Suprapubic skin (tissue), 3 donors: Measurements from ENCODE around the gene CRYAB.

Source experiments
- POLR2A ChIP-seq, 2 donors: fragments of 450-650 bp; IDR thresholded peaks; one replicate each; pipeline ENCODE4 v1.6.1; 2017; ENCODE audit warnings: antibody characterized with exemption in 2 of 2, mild to moderate bottlenecking in 2 of 2, moderate library complexity in 2 of 2
- TF ChIP-seq, protein P1 (sequence below), 2 donors: fragments of 200-600 bp in 1 of 2; fragments of 450-650 bp in 1 of 2; sonication (generic) in 1 of 2; IDR thresholded peaks; one replicate each; pipeline ENCODE4 v1.5.1; 2016 to 2019; ENCODE audit warnings: antibody characterized with exemption in 2 of 2, mild to moderate bottlenecking in 1 of 2, moderate library complexity in 1 of 2

DNA sequence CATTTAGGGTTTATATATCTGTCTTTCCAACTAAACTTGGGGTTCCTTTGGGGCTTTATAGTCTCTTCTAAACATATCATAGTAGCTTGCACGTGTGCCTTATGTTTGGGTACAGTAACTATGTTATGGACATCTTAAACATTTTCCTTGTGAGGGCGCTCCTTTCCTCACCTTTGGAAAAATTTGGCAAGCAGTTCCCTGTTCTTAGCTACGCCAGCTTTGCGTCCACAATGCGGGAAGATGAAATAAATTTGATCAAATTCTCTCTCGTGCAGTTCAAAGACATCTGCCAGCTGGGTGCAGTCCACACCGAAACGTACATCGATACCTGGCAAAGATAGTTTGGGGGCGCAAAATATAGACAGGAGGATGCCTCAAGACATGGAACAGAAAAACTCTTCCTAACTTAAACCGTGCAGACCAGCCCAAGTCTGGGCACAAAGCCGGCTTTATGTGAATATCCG is 33.2 kb downstream of the CRYAB start:
- TF ChIP-seq, protein P1, sequence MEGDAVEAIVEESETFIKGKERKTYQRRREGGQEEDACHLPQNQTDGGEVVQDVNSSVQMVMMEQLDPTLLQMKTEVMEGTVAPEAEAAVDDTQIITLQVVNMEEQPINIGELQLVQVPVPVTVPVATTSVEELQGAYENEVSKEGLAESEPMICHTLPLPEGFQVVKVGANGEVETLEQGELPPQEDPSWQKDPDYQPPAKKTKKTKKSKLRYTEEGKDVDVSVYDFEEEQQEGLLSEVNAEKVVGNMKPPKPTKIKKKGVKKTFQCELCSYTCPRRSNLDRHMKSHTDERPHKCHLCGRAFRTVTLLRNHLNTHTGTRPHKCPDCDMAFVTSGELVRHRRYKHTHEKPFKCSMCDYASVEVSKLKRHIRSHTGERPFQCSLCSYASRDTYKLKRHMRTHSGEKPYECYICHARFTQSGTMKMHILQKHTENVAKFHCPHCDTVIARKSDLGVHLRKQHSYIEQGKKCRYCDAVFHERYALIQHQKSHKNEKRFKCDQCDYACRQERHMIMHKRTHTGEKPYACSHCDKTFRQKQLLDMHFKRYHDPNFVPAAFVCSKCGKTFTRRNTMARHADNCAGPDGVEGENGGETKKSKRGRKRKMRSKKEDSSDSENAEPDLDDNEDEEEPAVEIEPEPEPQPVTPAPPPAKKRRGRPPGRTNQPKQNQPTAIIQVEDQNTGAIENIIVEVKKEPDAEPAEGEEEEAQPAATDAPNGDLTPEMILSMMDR (IDR thresholded peaks at IDR 0.05) = no peak
- no peak for TF ChIP-seq POLR2A (IDR thresholded peaks at IDR 0.05)
